Esophagus muscularis mucosa (tissue), 3 donors: ENCODE data around the gene RALA.

Experiments used
- POLR2A ChIP-seq: fragments of 450-650 bp; IDR thresholded peaks from one replicate; pipeline ENCODE4 v1.6.1; 2017; ENCODE audit warnings: antibody characterized with exemption, moderate library complexity, mild to moderate bottlenecking, low read depth
- POLR2AphosphoS5 ChIP-seq, 2 donors: sonication (generic); formaldehyde crosslinking; IDR thresholded peaks; one replicate each; pipeline ENCODE4 v1.6.1; 2017; ENCODE audit warnings: antibody characterized with exemption in 2 of 2
- TF ChIP-seq, protein P1 (sequence below), 3 experiments: fragments of 200-600 bp in 2 of 3; fragments of 450-650 bp in 1 of 3; sonication (generic) in 2 of 3; IDR thresholded peaks; one replicate each; pipeline ENCODE4 v1.5.1; 2017 to 2019; ENCODE audit warnings: antibody characterized with exemption in 3 of 3, mild to moderate bottlenecking in 2 of 3, moderate library complexity in 1 of 3

DNA sequence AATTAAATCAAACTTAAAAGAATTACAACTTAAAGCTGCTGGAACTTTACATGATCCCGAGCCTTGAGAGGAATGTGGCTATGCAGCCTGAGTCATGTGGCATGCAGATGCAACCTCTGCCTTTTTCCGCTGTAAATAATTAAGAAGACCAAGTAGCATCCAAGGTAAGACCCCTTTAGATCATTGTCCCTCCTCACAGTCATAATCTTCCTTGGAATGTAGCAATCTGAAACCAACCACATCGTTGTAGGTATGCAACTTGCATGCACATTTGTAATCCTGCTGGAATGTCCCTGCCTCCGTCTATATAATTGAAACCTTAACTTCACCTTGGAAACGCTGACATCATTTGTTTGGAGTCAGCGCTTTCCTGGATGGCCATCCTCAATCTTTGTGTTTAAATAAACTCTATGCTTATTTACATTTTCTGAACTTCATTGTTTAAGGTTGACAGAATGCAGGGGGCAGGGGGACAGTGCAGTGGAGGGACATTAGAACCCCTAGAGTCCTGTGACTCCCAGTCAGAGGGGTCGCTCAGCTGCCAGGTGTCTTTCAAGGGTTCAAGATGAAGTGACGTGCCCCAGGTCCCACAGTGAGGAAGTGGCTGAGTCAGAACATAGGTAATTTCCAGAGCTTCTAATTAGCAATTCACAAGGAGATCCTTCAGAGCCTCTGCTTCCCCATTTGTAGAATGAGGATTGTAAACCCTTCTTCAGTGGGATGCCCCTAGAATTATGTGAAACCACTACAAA, 110.7 kb downstream of the RALA start:
- TF ChIP-seq, protein P1, sequence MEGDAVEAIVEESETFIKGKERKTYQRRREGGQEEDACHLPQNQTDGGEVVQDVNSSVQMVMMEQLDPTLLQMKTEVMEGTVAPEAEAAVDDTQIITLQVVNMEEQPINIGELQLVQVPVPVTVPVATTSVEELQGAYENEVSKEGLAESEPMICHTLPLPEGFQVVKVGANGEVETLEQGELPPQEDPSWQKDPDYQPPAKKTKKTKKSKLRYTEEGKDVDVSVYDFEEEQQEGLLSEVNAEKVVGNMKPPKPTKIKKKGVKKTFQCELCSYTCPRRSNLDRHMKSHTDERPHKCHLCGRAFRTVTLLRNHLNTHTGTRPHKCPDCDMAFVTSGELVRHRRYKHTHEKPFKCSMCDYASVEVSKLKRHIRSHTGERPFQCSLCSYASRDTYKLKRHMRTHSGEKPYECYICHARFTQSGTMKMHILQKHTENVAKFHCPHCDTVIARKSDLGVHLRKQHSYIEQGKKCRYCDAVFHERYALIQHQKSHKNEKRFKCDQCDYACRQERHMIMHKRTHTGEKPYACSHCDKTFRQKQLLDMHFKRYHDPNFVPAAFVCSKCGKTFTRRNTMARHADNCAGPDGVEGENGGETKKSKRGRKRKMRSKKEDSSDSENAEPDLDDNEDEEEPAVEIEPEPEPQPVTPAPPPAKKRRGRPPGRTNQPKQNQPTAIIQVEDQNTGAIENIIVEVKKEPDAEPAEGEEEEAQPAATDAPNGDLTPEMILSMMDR (IDR thresholded peaks at IDR 0.05) = no peak
- no peak for TF ChIP-seq POLR2AphosphoS5 (IDR thresholded peaks at IDR 0.05)
- TF ChIP-seq POLR2A = no peak
